HepG2 (cell line): Measurements from ENCODE around the gene SH3GL1.

Source experiments
- CTCF ChIP-seq: sonication (generic); formaldehyde crosslinking; IDR thresholded peaks from 2 replicates; pipeline ENCODE4 v1.5.0; 2020; ENCODE audit warnings: mild to moderate bottlenecking, missing genetic modification reagents, moderate library complexity
- HOXA5 ChIP-seq: sonication (generic); formaldehyde crosslinking; IDR thresholded peaks from 2 replicates; pipeline ENCODE4 v1.4.0; 2020; ENCODE audit warnings: missing genetic modification reagents
- IKZF1 ChIP-seq: fragments of 450-650 bp; IDR thresholded peaks from 2 replicates; pipeline ENCODE4 v1.7.1; 2016
- KDM4B ChIP-seq: sonication (generic); formaldehyde crosslinking; IDR thresholded peaks from 2 replicates; pipeline ENCODE4 v1.4.0; 2020; ENCODE audit warnings: missing genetic modification reagents
- MAX ChIP-seq: IDR thresholded peaks from 2 replicates; pipeline ENCODE4 v1.6.1; 2012; ENCODE audit warnings: inconsistent platforms
- ZZZ3 ChIP-seq: sonication (generic); formaldehyde crosslinking; IDR thresholded peaks from 2 replicates; pipeline ENCODE4 v1.4.0; 2020; ENCODE audit warnings: missing genetic modification reagents, mild to moderate bottlenecking, borderline replicate concordance

GRCh38 chr19:4429771-4430171 is 29.4 kb upstream of the SH3GL1 start:
- TF ChIP-seq IKZF1 (no peak), KDM4B (no peak), CTCF (CRISPR knock-in tag) (no peak), ZZZ3 (CRISPR knock-in tag) (no peak), HOXA5 (CRISPR knock-in tag) (no peak), MAX (no peak)
